HG02970 (cell line): Measurements from ENCODE around the gene LRRFIP1.
"Not testable (repeated sequence)": the region's sequence is repeated elsewhere in the genome, so short reads cannot be mapped to it uniquely, and the experiment has no call there.

ENCODE experiments used
- ATAC-seq: cut with Tn5 transposase; IDR thresholded peaks from one replicate; pipeline ENCODE4 v1.9.1; 2021; ENCODE audit warnings: mild to moderate bottlenecking, moderate library complexity, moderate number of reproducible peaks; ENCODE audit not compliant: unreplicated experiment, low FRiP score

The LRRFIP1 gene

GRCh38 chr2:237737196-237737865 is 109.9 kb downstream of the LRRFIP1 start:
- no peak for ATAC-seq

GRCh38 chr2:237738255-237738654 is 110.9 kb downstream of the LRRFIP1 start:
- no peak for ATAC-seq

- no peak for ATAC-seq
Observed at GRCh38 chr2:237739101-237739500, 111.7 kb downstream of the LRRFIP1 start.

- ATAC-seq = no peak
Observed at GRCh38 chr2:237742191-237742590, 114.8 kb downstream of the LRRFIP1 start.

- no peak for ATAC-seq
Observed at GRCh38 chr2:237742614-237743013, 115.2 kb downstream of the LRRFIP1 start.

- no peak for ATAC-seq
Observed at GRCh38 chr2:237743024-237743423, 115.6 kb downstream of the LRRFIP1 start.

GRCh38 chr2:237743561-237744269 is 116.3 kb downstream of the LRRFIP1 start:
- no peak for ATAC-seq

- ATAC-seq = no peak
Observed at GRCh38 chr2:237744270-237744612, 116.9 kb downstream of the LRRFIP1 start.

- peak; percentile 54 for ATAC-seq
Observed at GRCh38 chr2:237744613-237745249, 117.3 kb downstream of the LRRFIP1 start.

GRCh38 chr2:237745250-237745613 is 117.8 kb downstream of the LRRFIP1 start:
- no peak for ATAC-seq

GRCh38 chr2:237746302-237747080 is 119.1 kb downstream of the LRRFIP1 start:
- no peak for ATAC-seq

GRCh38 chr2:237747189-237747588 is 119.8 kb downstream of the LRRFIP1 start:
- no peak for ATAC-seq

GRCh38 chr2:237749002-237749401 is 121.6 kb downstream of the LRRFIP1 start:
- no peak for ATAC-seq

GRCh38 chr2:237749961-237750360 is 122.6 kb downstream of the LRRFIP1 start:
- no peak for ATAC-seq

- ATAC-seq = not testable (repeated sequence)
Observed at GRCh38 chr2:237750441-237750840, 123.1 kb downstream of the LRRFIP1 start.

GRCh38 chr2:237752761-237753165 is 125.4 kb downstream of the LRRFIP1 start:
- peak; percentile 82 for ATAC-seq

- ATAC-seq = no peak
Observed at GRCh38 chr2:237754182-237754581, 126.8 kb downstream of the LRRFIP1 start.

- no peak for ATAC-seq
Observed at GRCh38 chr2:237754626-237755248, 127.3 kb downstream of the LRRFIP1 start.

- no peak for ATAC-seq
Observed at GRCh38 chr2:237757616-237758015, 130.2 kb downstream of the LRRFIP1 start.

- no peak for ATAC-seq
Observed at GRCh38 chr2:237758185-237758584, 130.8 kb downstream of the LRRFIP1 start.

- no peak for ATAC-seq
Observed at GRCh38 chr2:237759176-237759575, 131.8 kb downstream of the LRRFIP1 start.
